K562 (cell line): ENCODE results near the gene PI4KA. TPM values are rescaled to one million over a fixed set of nuclear protein-coding genes. Genes with fewer than 3 reads are reported as not detected.

Experiments used
- BRD4 ChIP-seq: fragments of 200-600 bp; sonication (generic); IDR thresholded peaks from 2 replicates; pipeline ENCODE4 v1.6.1; 2017; ENCODE audit warnings: inconsistent platforms
- RREB1 ChIP-seq: fragments of 250-450 bp; sonication (Bioruptor Pico); IDR thresholded peaks from 2 replicates; pipeline ENCODE4 v1.4.0; 2020
- ZFP91 ChIP-seq: sonication (generic); formaldehyde crosslinking; IDR thresholded peaks from 2 replicates; pipeline ENCODE4 v1.8.0; 2022; ENCODE audit warnings: mild to moderate bottlenecking, missing genetic modification reagents
- ZNF277 ChIP-seq: fragments of 250-450 bp; sonication (Bioruptor Pico); IDR thresholded peaks from 2 replicates; pipeline ENCODE4 v1.8.0; 2022; ENCODE audit warnings: inconsistent platforms, mild to moderate bottlenecking, moderate library complexity, borderline replicate concordance
- ZNF407 ChIP-seq: fragments of 450-650 bp; IDR thresholded peaks from 2 replicates; pipeline ENCODE4 v1.6.1; 2016; ENCODE audit warnings: low read depth
- ZNF696 ChIP-seq: fragments of 250-450 bp; sonication (Bioruptor Pico); conservative IDR thresholded peaks from 2 replicates; pipeline ENCODE4 v1.4.0; 2020; ENCODE audit warnings: mild to moderate bottlenecking, moderate library complexity
- polyA plus RNA-seq, 8 experiments: library from polyadenylated mRNA; depleted of rRNA in 4 of 8; stranded (reverse) in 5 of 8; unstranded in 3 of 8; fragments of >200 nt; fragmentation: Nextera tagmentation in 2 of 8; fragmentation: Illumina TruSeq in 1 of 8; extraction: Ambion mirVana in 2 of 8; extraction: Trizol in 1 of 8; gene quantifications; 2 replicates each; pipeline versions ENCODE4 v1.2.1 to v1.2.3, GENCODE V29; 2011 to 2014; ENCODE audit warnings: inconsistent platforms in 1 of 8, missing spikeins in 1 of 8
- total RNA-seq, 7 experiments: library from RNA; depleted of rRNA in 6 of 7; stranded (reverse); fragments of >200 nt in 6 of 7; fragmentation: Illumina TruSeq in 2 of 7; extraction: Trizol in 2 of 7; gene quantifications; 2 replicates each; pipeline versions ENCODE4 v1.2.1 to v1.2.3, GENCODE V29; 2011 to 2021; ENCODE audit warnings: low replicate concordance in 1 of 7

The PI4KA gene
- total and polyA plus RNA-seq, 9 of the 15 experiments (the other 6 are each of a cell fraction or from before 2014, with no cell fraction given), result 7.3 to 187 (median 84.7) TPM

- TF ChIP-seq RREB1 (CRISPR knock-in tag) (peak; percentile 95), ZNF407 (no peak), BRD4 (no peak), ZFP91 (CRISPR knock-in tag) (peak; percentile 87), ZNF277 (CRISPR knock-in tag) (no peak), ZNF696 (CRISPR knock-in tag) (0 out of 2 replicates have a peak, but pooled peaks have one; percentile 27)
Observed at GRCh38 chr22:20885557-20886323, 27.1 kb upstream of the PI4KA start (continued).
